Measurements from ENCODE around the gene SND1. TPM values are rescaled to one million over a fixed set of nuclear protein-coding genes. Genes with fewer than 3 reads are reported as not detected.

The SND1 gene
- total and polyA plus RNA-seq, 2 donors (not counting 3 experiments of a cell fraction or from before 2014, with no cell fraction given) = 116 to 249 TPM

DNA sequence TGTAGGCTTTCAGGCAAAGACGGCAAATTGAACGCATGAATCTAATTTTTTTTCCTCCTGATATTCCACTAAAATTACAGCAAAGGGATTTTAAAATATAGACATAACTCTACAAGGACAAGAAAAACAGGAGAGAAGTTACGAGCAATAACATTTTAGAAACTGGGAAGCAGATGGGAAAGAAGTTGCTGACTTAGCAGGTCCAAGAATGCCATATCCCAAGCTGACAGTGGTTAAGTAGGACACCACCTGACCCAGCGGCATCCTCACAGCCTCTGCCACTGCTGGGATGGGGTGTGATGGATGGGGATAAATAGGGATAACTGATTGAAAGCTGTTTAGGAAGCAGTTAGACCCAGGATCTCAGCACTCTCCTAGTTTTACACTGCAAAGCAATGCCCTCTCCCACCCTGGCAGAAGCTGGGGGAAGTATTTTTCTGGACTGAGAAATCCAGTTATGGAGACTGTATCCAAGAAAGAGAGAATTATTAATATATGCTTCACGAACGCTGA is 489.7 kb downstream of the SND1 start:
- Histone ChIP-seq H3K27me3 (ENCODE audit: control insufficient read depth in 2 of 2, insufficient read depth in 2 of 2, low read length in 2 of 2) (peaks cover 41 to 67% of the 10 kb centered on the region in 2 experiments), H3K4me1 (ENCODE audit: control insufficient read depth, extremely low read depth, insufficient read depth, low read length) (peaks cover 4% of the 10 kb centered on the region), H3K27ac (ENCODE audit: insufficient read depth, low read depth, low read length) (no peak overlapping the region), H3K79me2 (ENCODE audit: control insufficient read depth, insufficient read depth, low read length) (no peaks in the 10 kb centered on the region), H3K9me1 (replicated peaks; ENCODE audit: control insufficient read depth, extremely low read depth, insufficient read depth, low read length) (no peaks in the 10 kb centered on the region), H2AFZ (ENCODE audit: low read depth, low read length) (no peak overlapping the region), H3K36me3 (ENCODE audit: control insufficient read depth in 2 of 2, extremely low read depth in 1 of 2, insufficient read depth in 2 of 2, low read length in 2 of 2) (no peaks in the 10 kb centered on the region), H3K4me3 (replicated peaks in 1 of 3; ENCODE audit: insufficient read depth in 1 of 3, low read depth in 1 of 3, low read length in 3 of 3) (no peak overlapping the region), H3K4me2 (ENCODE audit: insufficient read depth, low read length) (no peak overlapping the region), H3K9me3 (replicated peaks; ENCODE audit: control insufficient read depth, insufficient read depth, low read length) (no peaks in the 10 kb centered on the region), H3K9ac (replicated peaks; ENCODE audit: extremely low read depth, insufficient read depth, low read length) (no peak overlapping the region), H4K20me1 (replicated peaks; ENCODE audit: control insufficient read depth, extremely low read depth, insufficient read depth, low read length) (no peaks in the 10 kb centered on the region)
- no peak for TF ChIP-seq GATA2 (IDR thresholded peaks at IDR 0.05; ENCODE audit: insufficient read depth, insufficient read length, low read depth, low read length)
- TF ChIP-seq JUN (IDR thresholded peaks at IDR 0.05; ENCODE audit: borderline replicate concordance, insufficient read depth, insufficient read length, low read depth) = no peak
- TF ChIP-seq FOS (IDR thresholded peaks at IDR 0.05; ENCODE audit: borderline replicate concordance, insufficient read depth, low read length) = no peak
- TF ChIP-seq, protein P1, sequence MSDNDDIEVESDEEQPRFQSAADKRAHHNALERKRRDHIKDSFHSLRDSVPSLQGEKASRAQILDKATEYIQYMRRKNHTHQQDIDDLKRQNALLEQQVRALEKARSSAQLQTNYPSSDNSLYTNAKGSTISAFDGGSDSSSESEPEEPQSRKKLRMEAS (IDR thresholded peaks at IDR 0.05; ENCODE audit: insufficient read depth, insufficient read length) = no peak
- TF ChIP-seq POLR2AphosphoS5 (IDR thresholded peaks at IDR 0.05; ENCODE audit: insufficient read depth, low read depth, low read length) = no peak
- ChIA-PET POLR2A (no interaction called here), CTCF (interaction anchor here (1.0 to 1.6 kb wide), 2 partner anchors 11 to 14 kb away, joined by 3 to 4 read pairs; no protein-coding TSS in a partner anchor)
- dilution Hi-C loops (cut with MboI; ENCODE audit: extremely low pct_ligation_motif_present, low sequenced_read_pairs) (no loop called here), intact Hi-C loops (cut with micrococcal nuclease) (no loop called here)
- no peak for FAIRE-seq
- BruUV-seq (replicated peaks) = no TSS peak
- DNase-seq (ENCODE audit: low read depth, low spot score) = no peak

MicroRNA genes within 50 kb of the gene (microRNA counts, 767-probe panel; counts per million panel counts)
- microRNA hsa-miR-593-3p = 723 counts per million, percentile 96 among the panel's probes with 10 or more counts

Small RNA genes lying within 50 kb of the gene (microRNA-seq; reads per million reads assigned to microRNA genes)
- gene MIR593 (ENCODE audit: borderline number of aligned reads, borderline replicate concordance) = not detected

Small RNA genes lying within 50 kb of the gene (small RNA-seq; reads per million reads assigned to genes)
- not detected for gene MIR593 (ENCODE audit: insufficient read depth, insufficient read length, low read depth, low replicate concordance)

Other genes with a start within 250 kb of the SND1 start
- gene GCC1, start 66.6 kb upstream of the SND1 start, total RNA-seq = 14.5 and 15.5 TPM in 2 replicates
- 4.0 and 4.6 TPM in 2 replicates for gene GCC1, start 66.6 kb upstream of the SND1 start, polyA plus RNA-seq
- gene ARF5, start 63.8 kb upstream of the SND1 start, total RNA-seq = 122 and 142 TPM in 2 replicates
- 428 and 508 TPM in 2 replicates for gene ARF5, start 63.8 kb upstream of the SND1 start, polyA plus RNA-seq
- 0.82 TPM in 1 of 2 replicates, not detected in the other for gene FSCN3, start 58.5 kb upstream of the SND1 start, total RNA-seq
- 0.35 and 1.0 TPM in 2 replicates for gene FSCN3, start 58.5 kb upstream of the SND1 start, polyA plus RNA-seq
- gene PAX4, start 34.1 kb upstream of the SND1 start, total RNA-seq = not detected in 2 replicates
- gene PAX4, start 34.1 kb upstream of the SND1 start, polyA plus RNA-seq = not detected in 2 replicates

All from endothelial cell of umbilical vein (primary cell).